Trophoblast cell (in vitro differentiated cells and primary cell): ENCODE results near the gene AKIP1.
"Not testable (repeated sequence)": the region's sequence is repeated elsewhere in the genome, so short reads cannot be mapped to it uniquely, and the experiment has no call there.

Experiments used
- DNase-seq, 2 donors: peaks; one replicate each; pipeline ENCODE4 v3.0.0-alpha.2; 2016
- H2AFZ ChIP-seq: 2 replicates; pipeline ENCODE4 v1.6.1; 2013; ENCODE audit warnings: low read length, moderate library complexity, mild to moderate bottlenecking; ENCODE audit not compliant: insufficient read depth, poor library complexity
- H2AK5ac ChIP-seq: 2 replicates; pipeline ENCODE4 v1.6.1; 2013; ENCODE audit warnings: mild to moderate bottlenecking, low read length
- H2BK120ac ChIP-seq: 2 replicates; pipeline ENCODE4 v1.6.1; 2013; ENCODE audit warnings: low read length, mild to moderate bottlenecking, moderate library complexity; ENCODE audit not compliant: insufficient read depth, poor library complexity
- H2BK12ac ChIP-seq: 2 replicates; pipeline ENCODE4 v1.6.1; 2013; ENCODE audit warnings: mild to moderate bottlenecking, low read length, moderate library complexity
- H2BK5ac ChIP-seq: 2 replicates; pipeline ENCODE4 v1.6.1; 2013; ENCODE audit warnings: low read length, low read depth, moderate library complexity, mild to moderate bottlenecking; ENCODE audit not compliant: poor library complexity
- H3K14ac ChIP-seq: 2 replicates; pipeline ENCODE4 v1.6.1; 2013; ENCODE audit warnings: mild to moderate bottlenecking, low read length
- H3K18ac ChIP-seq: 2 replicates; pipeline ENCODE4 v1.6.1; 2013; ENCODE audit warnings: mild to moderate bottlenecking, low read length
- H3K23ac ChIP-seq: 2 replicates; pipeline ENCODE4 v1.6.1; 2013; ENCODE audit warnings: low read length
- H3K27ac ChIP-seq: 2 replicates; pipeline ENCODE4 v1.5.1; 2013; ENCODE audit warnings: low read depth, mild to moderate bottlenecking, inconsistent platforms, low read length, moderate library complexity
- H3K27me3 ChIP-seq: 2 replicates; pipeline ENCODE4 v1.6.1; 2013; ENCODE audit warnings: inconsistent platforms, mild to moderate bottlenecking, low read length, moderate library complexity; ENCODE audit not compliant: insufficient read depth
- H3K36me3 ChIP-seq, 2 experiments: 1 replicate in 1 of 2; 2 replicates in 1 of 2; pipeline ENCODE4 v1.6.1; 2013; ENCODE audit warnings: low read length in 2 of 2, mild to moderate bottlenecking in 2 of 2, moderate library complexity in 1 of 2; ENCODE audit not compliant: insufficient read depth in 2 of 2, control insufficient read depth in 1 of 2
- H3K4ac ChIP-seq: 2 replicates; pipeline ENCODE4 v1.6.1; 2013; ENCODE audit warnings: low read depth, mild to moderate bottlenecking, low read length, moderate library complexity
- H3K4me1 ChIP-seq, 2 experiments: 1 replicate in 1 of 2; 2 replicates in 1 of 2; pipeline ENCODE4 v1.6.1; 2013; ENCODE audit warnings: low read length in 2 of 2, mild to moderate bottlenecking in 2 of 2, moderate library complexity in 1 of 2; ENCODE audit not compliant: insufficient read depth in 2 of 2, control insufficient read depth in 1 of 2
- H3K4me2 ChIP-seq: 2 replicates; pipeline ENCODE4 v1.6.1; 2013; ENCODE audit warnings: inconsistent platforms, mild to moderate bottlenecking, low read length, moderate library complexity
- H3K4me3 ChIP-seq: 2 replicates; pipeline ENCODE4 v1.5.1; 2013; ENCODE audit warnings: mild to moderate bottlenecking, low read depth, low read length, inconsistent platforms
- H3K79me1 ChIP-seq: one replicate; pipeline ENCODE4 v1.6.1; 2013; ENCODE audit warnings: low read length
- H3K79me2 ChIP-seq: 2 replicates; pipeline ENCODE4 v1.6.1; 2013; ENCODE audit warnings: low read length, mild to moderate bottlenecking; ENCODE audit not compliant: control insufficient read depth, insufficient read depth, poor library complexity
- H3K9ac ChIP-seq: 2 replicates; pipeline ENCODE4 v1.6.1; 2013; ENCODE audit warnings: mild to moderate bottlenecking, low read length
- H3K9me3 ChIP-seq: 2 replicates; pipeline ENCODE4 v1.6.1; 2013; ENCODE audit warnings: low read depth, mild to moderate bottlenecking, control low read depth, inconsistent platforms, low read length; ENCODE audit not compliant: insufficient read depth
- H4K12ac ChIP-seq: 2 replicates; pipeline ENCODE4 v1.6.1; 2013; ENCODE audit warnings: low read depth, mild to moderate bottlenecking, low read length, moderate library complexity
- H4K8ac ChIP-seq: 2 replicates; pipeline ENCODE4 v1.6.1; 2013; ENCODE audit warnings: low read depth, mild to moderate bottlenecking, low read length, moderate library complexity
- H4K91ac ChIP-seq: one replicate; pipeline ENCODE4 v1.6.1; 2013; ENCODE audit warnings: low read depth, mild to moderate bottlenecking, low read length, moderate library complexity
- WGBS: extraction: QIAGEN DNeasy Blood & Tissue Kit; methylation state at CpG from one replicate; pipeline ENCODE4 v1.1.7; 2013; ENCODE audit warnings: missing lambda C conversion rate; ENCODE audit not compliant: insufficient read length, insufficient coverage; ENCODE audit errors: extremely low coverage; 5-methylcytosine and 5-hydroxymethylcytosine counted together

The AKIP1 gene

GRCh38 chr11:8891185-8891584, 19.8 kb upstream of the AKIP1 start:
- whole genome bisulfite sequencing, result no CpG with 5 or more reads among the region's 2 CpGs
- H3K79me2 ChIP-seq, H3K9ac ChIP-seq, H3K18ac ChIP-seq, H3K4me2 ChIP-seq, DNase-seq, H4K91ac ChIP-seq, H3K27ac ChIP-seq, H3K14ac ChIP-seq, H3K9me3 ChIP-seq, H3K79me1 ChIP-seq, H2AK5ac ChIP-seq, H2BK120ac ChIP-seq, H2BK12ac ChIP-seq, H3K4ac ChIP-seq, H3K4me1 ChIP-seq, H2BK5ac ChIP-seq, H3K23ac ChIP-seq, H3K36me3 ChIP-seq, H3K27me3 ChIP-seq, H4K12ac ChIP-seq, H4K8ac ChIP-seq, H3K4me3 ChIP-seq, H2AFZ ChIP-seq: not testable (repeated sequence)

GRCh38 chr11:8899119-8899753, 11.8 kb upstream of the AKIP1 start:
- Histone ChIP-seq H3K4ac (no peak overlapping the region), H3K9me3 (peaks cover 3% of the 10 kb centered on the region), H2AK5ac (no peak overlapping the region), H3K79me1 (no peaks in the 10 kb centered on the region), H4K12ac (no peak overlapping the region), H2BK12ac (no peak overlapping the region), H3K27me3 (no peaks in the 10 kb centered on the region), H3K4me1 (no peaks in the 10 kb centered on the region), H4K91ac (no peak overlapping the region), H3K9ac (no peak overlapping the region), H4K8ac (no peak overlapping the region), H3K14ac (no peak overlapping the region), H3K79me2 (no peaks in the 10 kb centered on the region), H3K4me2 (no peak overlapping the region), H3K4me3 (no peak overlapping the region), H3K27ac (no peak overlapping the region), H2AFZ (no peak overlapping the region), H3K18ac (no peak overlapping the region), H2BK120ac (no peak overlapping the region), H3K23ac (no peak overlapping the region), H3K36me3 (no peaks in the 10 kb centered on the region), H2BK5ac (no peak overlapping the region)
- DNase-seq, result no peak

GRCh38 chr11:8905528-8906165, 5.3 kb upstream of the AKIP1 start:
- H2BK120ac ChIP-seq, result no peak overlapping the region
- H3K9me3 ChIP-seq, result no peaks in the 10 kb centered on the region
- no peak overlapping the region for H4K91ac ChIP-seq
- no peaks in the 10 kb centered on the region for H3K79me1 ChIP-seq
- no peak overlapping the region for H4K12ac ChIP-seq
- peak; percentile 27 to 58 for DNase-seq
- no peak overlapping the region for H3K4ac ChIP-seq
- WGBS, result no CpG with 5 or more reads among the region's 5 CpGs
- H3K23ac ChIP-seq, result no peak overlapping the region
- no peak overlapping the region for H3K9ac ChIP-seq
- no peak overlapping the region for H3K14ac ChIP-seq
- no peak overlapping the region for H2AFZ ChIP-seq
- no peaks in the 10 kb centered on the region for H3K36me3 ChIP-seq
- H3K4me2 ChIP-seq, result no peak overlapping the region
- H3K27ac ChIP-seq, result no peak overlapping the region
- no peak overlapping the region for H2BK5ac ChIP-seq
- no peak overlapping the region for H3K18ac ChIP-seq
- no peak overlapping the region for H2BK12ac ChIP-seq
- H3K79me2 ChIP-seq, result no peaks in the 10 kb centered on the region
- H2AK5ac ChIP-seq, result no peak overlapping the region
- no peaks in the 10 kb centered on the region for H3K27me3 ChIP-seq
- no peak overlapping the region for H3K4me3 ChIP-seq
- H4K8ac ChIP-seq, result no peak overlapping the region
- H3K4me1 ChIP-seq, result peaks cover 0 to 8% of the 10 kb centered on the region in 2 experiments

- WGBS, result no CpG with 5 or more reads among the region's 1 CpG
- H3K18ac ChIP-seq, result no peak overlapping the region
These were observed 3.9 kb upstream of the AKIP1 start for GRCh38 chr11:8907116-8907515.

More at GRCh38 chr11:8907116-8907515, 3.9 kb upstream of the AKIP1 start:
- Histone ChIP-seq H3K14ac (no peak overlapping the region), H3K27me3 (no peaks in the 10 kb centered on the region), H2BK5ac (no peak overlapping the region), H3K4me3 (no peak overlapping the region), H2AK5ac (no peak overlapping the region), H3K79me1 (peaks cover 6% of the 10 kb centered on the region), H2BK120ac (no peak overlapping the region), H2AFZ (no peak overlapping the region), H3K4ac (no peak overlapping the region), H4K91ac (no peak overlapping the region), H3K23ac (no peak overlapping the region), H4K8ac (no peak overlapping the region), H3K9ac (no peak overlapping the region), H4K12ac (no peak overlapping the region), H3K9me3 (no peaks in the 10 kb centered on the region), H3K79me2 (peaks cover 4% of the 10 kb centered on the region), H2BK12ac (no peak overlapping the region), H3K4me1 (peaks cover 0 to 8% of the 10 kb centered on the region in 2 experiments), H3K27ac (no peak overlapping the region), H3K36me3 (no peaks in the 10 kb centered on the region), H3K4me2 (no peak overlapping the region)
- no peak for DNase-seq
